Adrenal gland (tissue), 5 donors: Measurements from ENCODE around the gene ZNF630.

Experiments used
- CTCF ChIP-seq, 6 experiments: fragments of 450-650 bp in 4 of 6; fragments of 200-600 bp in 2 of 6; sonication (generic) in 1 of 6; IDR thresholded peaks; 1 replicate in 5 of 6; 2 replicates in 1 of 6; pipeline versions ENCODE4 v1.5.1 to v1.8.0; 2016 to 2021; ENCODE audit warnings: antibody characterized with exemption in 6 of 6, mild to moderate bottlenecking in 2 of 6, moderate library complexity in 1 of 6
- POLR2A ChIP-seq, 2 donors: fragments of 450-650 bp; IDR thresholded peaks; one replicate each; pipeline ENCODE4 v1.6.1; 2017; ENCODE audit warnings: antibody characterized with exemption in 2 of 2, mild to moderate bottlenecking in 2 of 2, moderate library complexity in 1 of 2
- donor health status: DM: no; HTN: no; CAD: no.

DNA sequence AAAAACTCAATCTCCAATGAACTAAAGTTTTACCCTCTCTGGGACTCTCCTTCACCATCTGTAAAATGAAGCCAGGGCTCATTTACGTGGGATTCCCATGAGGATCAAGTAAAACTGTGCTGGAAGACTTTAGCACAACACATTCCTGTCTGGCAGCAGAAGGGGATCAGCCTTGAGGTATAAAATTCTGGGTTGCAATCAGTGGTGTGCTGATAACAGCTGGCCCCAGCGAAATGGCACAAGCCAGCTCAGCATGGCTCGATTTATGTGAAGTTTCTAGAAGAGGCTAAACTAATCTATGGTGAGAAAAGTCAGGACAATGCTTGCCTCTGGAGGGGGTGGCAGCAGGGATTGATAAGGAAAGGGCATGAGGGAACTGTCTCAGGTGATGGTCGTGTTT, 28.4 kb downstream of the ZNF630 start:
- TF ChIP-seq CTCF (IDR thresholded peaks at IDR 0.05) (no peak), POLR2A (IDR thresholded peaks at IDR 0.05) (no peak)
